ENCODE data around the gene RNF180. TPM values are rescaled to one million over a fixed set of nuclear protein-coding genes. Genes with fewer than 3 reads are reported as not detected.
"Not testable (repeated sequence)": the region's sequence is repeated elsewhere in the genome, so short reads cannot be mapped to it uniquely, and the experiment has no call there.

Gene RNF180
- total RNA-seq, 2 donors from 2014 or later, result 46.6 to 51.1 TPM

GRCh38 chr5:64269164-64269563 is 103.5 kb downstream of the RNF180 start:
- ATAC-seq (ENCODE audit: insufficient number of reproducible peaks, low FRiP score, low read depth), result no peak
- peaks cover 0 to 16% of the 10 kb centered on the region in 2 donors for H3K4me1 ChIP-seq (ENCODE audit: control insufficient read depth in 1 of 2, low read depth in 2 of 2)
- TF ChIP-seq CTCF (IDR thresholded peaks at IDR 0.05), result no peak

GRCh38 chr5:64273276-64273675 is 107.6 kb downstream of the RNF180 start:
- no peak for TF ChIP-seq CTCF (IDR thresholded peaks at IDR 0.05)
- Histone ChIP-seq H3K4me3 (no peak overlapping the region), H3K9me3 (no peaks in the 10 kb centered on the region), H3K27ac (no peak overlapping the region), H3K4me1 (ENCODE audit: control insufficient read depth in 1 of 2, low read depth in 2 of 2) (peaks cover 3 to 32% of the 10 kb centered on the region in 2 donors), H3K36me3 (no peaks in the 10 kb centered on the region), H3K27me3 (replicated peaks; ENCODE audit: insufficient read depth) (no peaks in the 10 kb centered on the region)
- DNase-seq (ENCODE audit: low spot score), result no peak
- no peak for ATAC-seq (ENCODE audit: insufficient number of reproducible peaks, low FRiP score, low read depth)

More at GRCh38 chr5:64269164-64269563, 103.5 kb downstream of the RNF180 start:
- no peak for DNase-seq (ENCODE audit: low spot score)
- Histone ChIP-seq H3K9me3 (no peaks in the 10 kb centered on the region), H3K4me3 (no peak overlapping the region), H3K27ac (no peak overlapping the region), H3K27me3 (replicated peaks; ENCODE audit: insufficient read depth) (no peaks in the 10 kb centered on the region), H3K36me3 (no peaks in the 10 kb centered on the region)

DNA sequence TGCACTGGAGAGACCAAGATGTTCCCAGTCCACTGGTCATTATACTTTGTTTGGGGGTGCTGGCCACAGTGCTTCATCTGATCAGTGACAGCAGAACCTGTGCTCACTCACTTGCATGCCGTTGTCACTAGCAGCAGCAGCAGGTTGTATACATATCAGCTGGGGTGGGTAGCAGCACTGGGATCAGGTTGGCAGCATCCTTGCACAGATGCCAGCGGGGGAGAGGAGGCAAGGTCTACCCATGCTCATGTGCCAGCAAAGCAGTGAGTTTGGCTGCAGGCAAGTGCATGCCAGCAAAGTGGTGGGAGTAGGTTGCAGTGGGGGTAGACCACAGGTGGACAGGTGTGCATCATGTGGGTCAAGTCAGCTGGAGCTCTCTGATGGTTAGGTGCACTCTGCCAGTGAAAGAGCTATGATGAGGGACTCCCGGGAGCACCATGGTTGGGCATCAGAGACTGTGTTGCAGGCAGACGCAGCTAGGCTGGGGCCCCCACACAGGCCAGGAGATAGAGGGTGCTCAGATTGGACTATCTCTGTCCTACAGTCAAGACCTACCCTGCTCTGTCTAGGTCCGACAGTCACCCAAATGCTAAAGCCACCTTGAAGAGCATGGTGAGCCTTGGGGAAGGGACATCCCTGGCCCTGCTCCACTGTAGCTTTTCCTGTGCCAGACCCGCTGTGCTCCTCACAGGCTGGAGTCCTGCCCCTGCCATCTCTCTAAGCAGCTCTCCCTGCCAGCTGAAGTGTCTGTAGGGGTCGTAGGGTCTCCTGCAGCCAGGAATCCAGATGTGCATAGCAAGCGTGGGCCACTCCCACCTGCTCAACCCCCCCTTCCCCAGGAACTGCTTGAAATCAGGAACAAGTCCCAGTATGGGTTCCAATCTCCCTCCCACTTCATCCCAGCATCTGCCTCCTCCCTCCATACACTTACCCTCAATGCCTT is 119.8 kb downstream of the RNF180 start:
- Histone ChIP-seq H3K36me3 (no peaks in the 10 kb centered on the region), H3K27me3 (replicated peaks; ENCODE audit: insufficient read depth) (no peaks in the 10 kb centered on the region), H3K4me3 (no peak overlapping the region), H3K9me3 (peaks cover 7% of the 10 kb centered on the region), H3K27ac (no peak overlapping the region), H3K4me1 (ENCODE audit: control insufficient read depth in 1 of 2, low read depth in 2 of 2) (no peaks in the 10 kb centered on the region)
- ATAC-seq (ENCODE audit: insufficient number of reproducible peaks, low FRiP score, low read depth) (no peak), DNase-seq (ENCODE audit: low spot score) (no peak)
- no peak for TF ChIP-seq CTCF (IDR thresholded peaks at IDR 0.05)

GRCh38 chr5:64286381-64286780 is 120.7 kb downstream of the RNF180 start:
- peaks cover 4% of the 10 kb centered on the region for H3K9me3 ChIP-seq
- H3K4me1 ChIP-seq (ENCODE audit: control insufficient read depth in 1 of 2, low read depth in 2 of 2), result no peaks in the 10 kb centered on the region
- H3K27me3 ChIP-seq (replicated peaks; ENCODE audit: insufficient read depth), result no peaks in the 10 kb centered on the region
- DNase-seq (ENCODE audit: low spot score) (no peak), ATAC-seq (ENCODE audit: insufficient number of reproducible peaks, low FRiP score, low read depth) (no peak)
- H3K36me3 ChIP-seq, result no peaks in the 10 kb centered on the region
- TF ChIP-seq CTCF (IDR thresholded peaks at IDR 0.05), result no peak
- no peak overlapping the region for H3K27ac ChIP-seq
- H3K4me3 ChIP-seq, result no peak overlapping the region

- H3K27me3 ChIP-seq (replicated peaks; ENCODE audit: insufficient read depth); H3K9me3 ChIP-seq; H3K4me3 ChIP-seq; DNase-seq (ENCODE audit: low spot score); H3K27ac ChIP-seq; H3K36me3 ChIP-seq; ATAC-seq (ENCODE audit: insufficient number of reproducible peaks, low FRiP score, low read depth); H3K4me1 ChIP-seq (ENCODE audit: control insufficient read depth in 1 of 2, low read depth in 2 of 2): not testable (repeated sequence)
Measured at GRCh38 chr5:64288496-64288895, 122.9 kb downstream of the RNF180 start.

Measured in thoracic aorta (tissue), 2 donors.